Neural cell (in vitro differentiated cells): Measurements from ENCODE around the gene USP30. TPM values are rescaled to one million over a fixed set of nuclear protein-coding genes. Genes with fewer than 3 reads are reported as not detected.
A peak's percentile ranks its signal among the peaks of the same experiment; 100 is the strongest.

Experiments used
- H2AFZ ChIP-seq: fragments of 200-600, 300-800 bp; sonication (generic), shearing (Covaris generic); 2 replicates; pipeline ENCODE4 v1.6.0; 2014; ENCODE audit warnings: low read depth, mild to moderate bottlenecking, antibody characterized with exemption, low read length, moderate library complexity
- H3F3A ChIP-seq: fragments of 200-600 bp; shearing (Covaris generic); 2 replicates; pipeline ENCODE4 v1.6.1; 2016; ENCODE audit warnings: mild to moderate bottlenecking, moderate library complexity, mixed read lengths, antibody characterized with exemption, low read length; ENCODE audit not compliant: insufficient read depth, poor library complexity, severe bottlenecking
- H3K27ac ChIP-seq: fragments of 200-600, 300-800 bp; sonication (generic), shearing (Covaris generic); 2 replicates; pipeline ENCODE4 v1.5.1; 2014; ENCODE audit warnings: mild to moderate bottlenecking, low read length, moderate library complexity
- H3K27me3 ChIP-seq: fragments of 300-800, 200-600 bp; sonication (generic), shearing (Covaris generic); 2 replicates; pipeline ENCODE4 v1.6.0; 2014; ENCODE audit warnings: mild to moderate bottlenecking, low read depth, low read length, moderate library complexity; ENCODE audit not compliant: insufficient read depth
- H3K36me3 ChIP-seq: fragments of 300-800, 200-600 bp; sonication (generic), shearing (Covaris generic); 2 replicates; pipeline ENCODE4 v1.5.1; 2014; ENCODE audit warnings: mild to moderate bottlenecking, antibody characterized with exemption, low read length, moderate library complexity; ENCODE audit not compliant: insufficient read depth
- H3K4me2 ChIP-seq: fragments of 300-800, 200-600 bp; sonication (generic), shearing (Covaris generic); 2 replicates; pipeline ENCODE4 v1.6.0; 2014; ENCODE audit warnings: mild to moderate bottlenecking, low read length
- H3K4me3 ChIP-seq: fragments of 300-800, 200-600 bp; sonication (generic), shearing (Covaris generic); 2 replicates; pipeline ENCODE4 v1.5.1; 2014; ENCODE audit warnings: mild to moderate bottlenecking, low read length, moderate library complexity
- H3K79me2 ChIP-seq: fragments of 200-600 bp; shearing (Covaris generic); replicated peaks from 2 replicates; pipeline ENCODE4 v1.6.0; 2014; ENCODE audit warnings: mild to moderate bottlenecking, low read length, moderate library complexity; ENCODE audit not compliant: insufficient read depth
- H3K9ac ChIP-seq: fragments of 300-800, 200-600 bp; sonication (generic), shearing (Covaris generic); 2 replicates; pipeline ENCODE4 v1.6.1; 2016; ENCODE audit warnings: mild to moderate bottlenecking, low read length, mixed read lengths
- H3K9me2 ChIP-seq: fragments of 200-600 bp; shearing (Covaris generic); 2 replicates; pipeline ENCODE4 v1.6.1; 2016; ENCODE audit warnings: mild to moderate bottlenecking, low read length, mixed read lengths; ENCODE audit not compliant: insufficient read depth
- H3K9me3 ChIP-seq: fragments of 200-600, 300-800 bp; sonication (generic), shearing (Covaris generic); 2 replicates; pipeline ENCODE4 v1.6.1; 2016; ENCODE audit warnings: mild to moderate bottlenecking, mixed run types, low read length, moderate library complexity, mixed read lengths
- H4K20me1 ChIP-seq: fragments of 200-600 bp; shearing (Covaris generic); 2 replicates; pipeline ENCODE4 v1.6.1; 2016; ENCODE audit warnings: mild to moderate bottlenecking, mixed run types; ENCODE audit not compliant: insufficient read depth
- CTCF ChIP-seq: fragments of 450-650 bp; IDR thresholded peaks from 2 replicates; pipeline ENCODE4 v1.5.1; 2014; ENCODE audit warnings: antibody characterized with exemption, mild to moderate bottlenecking, moderate library complexity; ENCODE audit not compliant: poor library complexity, severe bottlenecking
- EP300 ChIP-seq: fragments of 450-650 bp; conservative IDR thresholded peaks from 2 replicates; pipeline ENCODE4 v1.6.1; 2014; ENCODE audit warnings: antibody characterized with exemption, mild to moderate bottlenecking, moderate library complexity; ENCODE audit not compliant: poor library complexity, severe bottlenecking
- EZH2 ChIP-seq: fragments of 200-600, 300-800 bp; shearing (Covaris generic), sonication (generic); IDR thresholded peaks from 2 replicates; pipeline ENCODE4 v1.6.1; 2014; ENCODE audit warnings: antibody characterized with exemption, low read length, borderline replicate concordance, mild to moderate bottlenecking; ENCODE audit not compliant: insufficient read depth, poor library complexity, severe bottlenecking
- MXI1 ChIP-seq: fragments of 450-650 bp; conservative IDR thresholded peaks from 2 replicates; pipeline ENCODE4 v1.6.1; 2014; ENCODE audit warnings: antibody characterized with exemption, mild to moderate bottlenecking; ENCODE audit not compliant: poor library complexity, severe bottlenecking
- POLR2AphosphoS5 ChIP-seq: IDR thresholded peaks from 2 replicates; pipeline ENCODE4 v1.6.1; 2012
- RAD21 ChIP-seq: fragments of 450-650 bp; conservative IDR thresholded peaks from 2 replicates; pipeline ENCODE4 v1.6.1; 2014; ENCODE audit warnings: antibody characterized with exemption, mild to moderate bottlenecking, moderate library complexity
- REST ChIP-seq: IDR thresholded peaks from 2 replicates; pipeline ENCODE4 v1.6.1; 2012; ENCODE audit warnings: borderline replicate concordance
- SMC3 ChIP-seq: fragments of 450-650 bp; conservative IDR thresholded peaks from 2 replicates; pipeline ENCODE4 v1.6.1; 2014; ENCODE audit warnings: antibody characterized with exemption, mild to moderate bottlenecking, moderate library complexity; ENCODE audit not compliant: poor library complexity
- TAF1 ChIP-seq: IDR thresholded peaks from 2 replicates; pipeline ENCODE4 v1.6.1; 2012; ENCODE audit warnings: low read depth
- polyA plus RNA-seq: library from polyadenylated mRNA; depleted of rRNA; stranded (reverse); fragments of >200 nt; gene quantifications from 2 replicates; pipeline ENCODE4 v1.2.3, GENCODE V29; 2014

Gene USP30
- polyA plus RNA-seq, 1 donor from 2014 or later, result 37.2 TPM

GRCh38 chr12:109092497-109093021, 40.2 kb downstream of the USP30 start:
- no peaks in the 10 kb centered on the region for H3K9me2 ChIP-seq
- peak overlapping the region; percentile 71 for H3K4me3 ChIP-seq
- peak overlapping the region; percentile 55 for H3K9ac ChIP-seq
- no peaks in the 10 kb centered on the region for H3K27me3 ChIP-seq
- peak overlapping the region; percentile 90 for H3K4me2 ChIP-seq
- no peaks in the 10 kb centered on the region for H3F3A ChIP-seq
- H3K36me3 ChIP-seq, result no peaks in the 10 kb centered on the region
- H3K27ac ChIP-seq, result no peak overlapping the region
- no peaks in the 10 kb centered on the region for H3K79me2 ChIP-seq
- H2AFZ ChIP-seq, result peak overlapping the region; percentile 75
- H3K9me3 ChIP-seq, result no peaks in the 10 kb centered on the region
- no peaks in the 10 kb centered on the region for H4K20me1 ChIP-seq
- TF ChIP-seq RAD21, result no peak
- TF ChIP-seq EZH2, result no peak

DNA sequence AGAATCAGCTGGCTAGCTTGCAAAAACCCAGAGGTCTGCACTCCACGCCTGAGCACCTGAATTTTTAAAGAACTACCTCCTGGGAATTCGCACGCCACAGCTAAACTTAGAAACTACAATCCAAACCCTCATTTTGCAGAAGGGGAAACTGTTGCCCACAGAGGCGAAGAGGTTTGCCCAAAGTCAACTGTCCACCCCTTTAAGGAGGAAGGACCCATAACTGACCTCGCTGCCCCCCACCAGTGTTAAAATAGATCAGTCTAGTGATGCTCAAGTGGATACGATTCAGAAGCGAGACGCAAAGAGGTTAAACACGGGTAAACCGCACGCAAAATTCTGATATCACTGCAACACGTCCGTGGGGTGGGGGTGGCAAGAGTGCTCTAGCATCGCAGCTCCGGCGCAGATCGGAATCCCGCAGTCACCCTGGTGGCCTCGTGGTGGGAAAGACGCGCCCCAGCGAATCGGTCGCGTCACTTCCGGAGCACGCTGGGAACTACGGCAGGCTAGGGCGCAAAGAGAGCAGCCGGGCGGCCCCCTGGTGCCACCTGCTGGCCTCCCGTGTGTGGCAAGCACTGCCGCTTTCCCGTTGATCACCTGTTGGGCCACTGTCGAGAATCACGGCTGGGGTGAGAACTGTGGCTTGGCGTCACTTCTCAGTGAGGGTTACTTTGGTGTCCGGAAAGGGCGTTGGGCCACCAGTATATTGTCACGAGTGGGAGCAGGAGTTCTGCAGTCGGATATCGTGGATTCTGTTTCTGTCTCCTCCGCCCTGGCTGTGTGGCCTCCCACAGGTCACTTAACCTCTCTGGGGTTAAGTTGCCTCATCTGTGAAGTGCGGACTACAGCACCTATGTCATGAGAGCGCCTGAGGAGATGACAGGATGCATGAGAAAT, 40.9 kb downstream of the USP30 start, which contains the start of gene ALKBH2:
ALKBH2 (minus strand) TSS at position 451 of the 897 bp plus-strand sequence. CDS start 686 bp downstream, outside the sequence.
- Histone ChIP-seq H2AFZ (peak within 1 kb of the TSS; percentile 75), H3K4me3 (peak within 1 kb of the TSS; percentile 71), H3K9ac (peak within 1 kb of the TSS; percentile 55), H3K36me3 (no peaks in the 10 kb centered on the region), H3K27me3 (no peaks in the 10 kb centered on the region), H3K27ac (peak within 1 kb of the TSS; percentile 41), H3K9me2 (no peaks in the 10 kb centered on the region), H3K9me3 (no peaks in the 10 kb centered on the region), H3F3A (no peaks in the 10 kb centered on the region), H3K4me2 (peak within 1 kb of the TSS; percentile 90), H3K79me2 (peaks cover 1% of the 10 kb centered on the region), H4K20me1 (no peaks in the 10 kb centered on the region)
- no peak for TF ChIP-seq EZH2
- TF ChIP-seq RAD21, result peak; percentile 95
- peak; percentile 73 for TF ChIP-seq EP300
- TF ChIP-seq MXI1, result peak; percentile 97
- peak; percentile 94 for TF ChIP-seq SMC3
- TF ChIP-seq POLR2AphosphoS5, result peak; percentile 75
- peak; percentile 72 for TF ChIP-seq TAF1
- TF ChIP-seq CTCF, result peak; percentile 99
- peak; percentile 25 for TF ChIP-seq REST
